ENCODE results near the gene LTV1.

LTV1 gene

GRCh38 chr6:143896126-143896860, 53.2 kb downstream of the LTV1 start:
- no peak for DNase-seq

- no peak for DNase-seq
Observed at GRCh38 chr6:143900358-143900757, 57.2 kb downstream of the LTV1 start.

- no peak for DNase-seq
Observed at GRCh38 chr6:143901885-143902750, 59.0 kb downstream of the LTV1 start.

- DNase-seq: no peak
Observed at GRCh38 chr6:143902827-143903226, 59.7 kb downstream of the LTV1 start.

- no peak for DNase-seq
Observed at GRCh38 chr6:143911028-143911427, 67.9 kb downstream of the LTV1 start.

- no peak for DNase-seq
Observed at GRCh38 chr6:143912671-143913070, 69.5 kb downstream of the LTV1 start.

All from CD4-positive, alpha-beta T cell treated with Interferon gamma for 1 hour (primary cell).